Middle frontal gyrus (tissue), 1 donor: Measurements from ENCODE around the gene TMEM269.
"Not testable (repeated sequence)": the region's sequence is repeated elsewhere in the genome, so short reads cannot be mapped to it uniquely, and the experiment has no call there.

ENCODE experiments used
- DNase-seq: peaks from one replicate; pipeline ENCODE4 v3.0.0-alpha.2; 2015; ENCODE audit warnings: low spot score; ENCODE audit errors: extremely low spot score

Gene TMEM269

DNA sequence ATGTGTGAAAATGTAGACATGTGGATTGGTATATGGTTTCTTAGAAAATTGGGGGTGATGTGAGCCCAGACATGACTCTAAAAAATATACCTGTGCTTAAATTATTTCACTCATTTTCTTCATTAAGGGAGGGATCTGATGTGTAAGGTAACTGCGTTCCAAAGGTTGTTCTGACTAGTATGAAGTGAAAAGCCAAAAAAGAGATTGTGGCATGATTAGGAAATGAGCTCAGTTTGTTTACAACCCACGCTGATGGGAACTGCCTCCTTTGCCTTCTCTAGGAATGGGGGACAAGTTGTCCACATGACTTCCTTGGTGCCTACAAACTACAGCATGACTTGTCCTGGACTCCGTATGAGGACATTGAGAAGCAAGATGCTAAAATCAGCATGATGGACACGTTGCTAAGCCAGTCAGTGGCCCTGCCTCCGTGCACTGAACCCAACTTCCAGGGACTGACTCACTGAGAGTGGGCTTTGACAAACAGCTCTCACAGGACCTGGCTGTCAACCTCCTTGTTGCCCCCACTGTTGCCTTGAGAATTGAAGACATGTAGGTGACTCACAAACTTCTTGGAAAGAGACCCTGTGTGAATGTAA, 9.8 kb upstream of the TMEM269 start:
- DNase-seq = no peak

- no peak for DNase-seq
These were observed 8.3 kb upstream of the TMEM269 start for GRCh38 chr1:42776502-42776901.

GRCh38 chr1:42777852-42778251, 6.9 kb upstream of the TMEM269 start:
- DNase-seq = peak; percentile 11

- DNase-seq = no peak
These were observed 5.1 kb upstream of the TMEM269 start for GRCh38 chr1:42779725-42780124.

DNA sequence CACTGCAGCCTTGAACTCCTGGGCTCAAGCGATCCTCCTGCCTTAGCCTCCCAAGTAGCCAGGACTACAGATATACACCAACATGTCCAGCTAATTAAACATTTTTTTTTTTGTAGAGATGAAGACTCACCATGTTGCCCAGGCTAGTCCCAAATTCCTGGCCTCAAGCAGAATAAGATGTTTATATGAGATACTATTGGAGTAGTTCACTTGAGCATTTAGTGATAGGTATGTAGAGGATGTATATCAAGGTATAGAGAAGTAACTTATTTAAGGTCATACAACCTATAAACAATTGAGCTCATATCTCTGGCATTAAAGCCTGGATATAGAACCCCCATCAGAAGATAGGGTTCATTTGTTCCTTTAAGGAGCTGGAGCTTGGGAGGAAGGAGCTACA, 4.6 kb upstream of the TMEM269 start:
- no peak for DNase-seq

GRCh38 chr1:42783092-42783491, 1.7 kb upstream of the TMEM269 start:
- no peak for DNase-seq

DNA sequence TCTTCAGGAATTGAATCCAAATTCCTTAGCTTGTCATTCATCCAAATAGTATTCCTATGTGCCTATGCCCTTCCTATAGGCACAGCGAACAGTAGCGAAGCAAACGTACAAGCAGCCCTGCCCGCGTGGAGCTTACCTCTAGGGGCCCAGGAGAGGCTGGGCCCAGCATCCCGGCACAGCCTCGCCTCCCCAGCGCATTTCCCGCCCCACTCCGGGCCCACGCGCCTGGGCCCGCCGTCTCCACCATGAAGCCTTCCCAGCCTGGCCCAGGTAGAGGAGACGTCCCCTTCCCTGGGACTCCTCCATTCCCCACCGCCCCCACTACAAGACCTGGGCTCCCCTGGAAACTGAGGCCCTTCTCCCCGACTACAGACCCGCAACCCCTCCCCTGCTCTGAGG, 245 bp upstream of the TMEM269 start:
- DNase-seq = no peak

DNA sequence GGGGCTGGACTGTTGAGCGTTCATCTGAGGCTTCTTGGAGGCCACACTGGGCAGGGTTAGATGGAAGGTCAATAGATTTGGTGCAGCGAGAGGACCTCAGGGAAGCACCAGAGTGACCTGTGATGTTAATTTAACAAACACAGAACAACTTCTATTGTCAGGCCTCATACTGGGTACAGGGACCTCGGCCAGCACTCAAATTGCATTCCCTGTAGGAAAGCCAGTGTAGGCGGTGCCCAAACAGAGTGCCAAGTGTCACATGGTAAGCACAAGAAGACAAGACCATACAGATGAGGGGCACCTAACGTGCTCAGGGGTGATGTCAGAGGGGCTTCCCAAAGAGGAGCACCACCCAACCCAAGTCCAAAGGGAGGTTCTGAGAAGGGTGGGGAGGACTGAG, 1.3 kb downstream of the TMEM269 start:
- no peak for DNase-seq

DNA sequence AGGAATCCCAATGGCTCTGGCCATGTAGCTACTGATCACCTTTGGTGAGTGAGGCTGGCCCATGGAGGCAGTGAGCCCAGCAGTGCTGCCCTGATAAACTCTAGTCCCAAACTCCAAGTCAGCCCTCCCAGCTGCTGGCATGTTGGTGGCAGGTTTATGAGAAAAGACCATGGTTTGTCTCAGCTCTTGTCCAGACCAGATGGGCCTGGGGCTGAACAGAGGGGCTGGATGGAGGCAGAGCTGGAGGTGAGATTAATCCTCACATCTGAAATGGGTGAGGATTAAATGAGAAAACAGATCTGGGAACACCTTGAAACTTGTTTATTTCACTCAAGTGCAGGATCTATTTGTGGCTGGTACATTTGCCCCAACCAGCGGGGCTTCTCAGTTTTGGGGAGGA, 3.2 kb downstream of the TMEM269 start:
- no peak for DNase-seq

DNA sequence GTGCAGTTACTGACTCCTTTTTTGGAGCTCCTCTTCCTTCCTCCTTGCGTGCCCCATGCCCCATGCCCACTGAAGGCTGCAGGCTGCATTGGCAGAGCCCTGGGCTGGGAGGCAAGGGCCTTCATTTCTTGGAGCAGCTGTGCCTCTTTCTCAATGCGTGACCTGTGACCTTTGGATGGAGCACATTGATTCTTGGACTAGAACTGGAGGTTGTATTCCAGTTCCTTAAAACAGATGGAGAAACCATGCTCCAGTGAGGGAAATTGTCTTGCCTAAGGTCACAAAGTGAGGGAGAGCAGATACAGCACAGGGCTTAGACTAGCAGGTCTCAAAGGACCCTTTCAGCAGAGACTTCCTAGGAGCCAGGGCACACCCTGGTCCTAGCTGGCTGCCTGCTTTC, 9.0 kb downstream of the TMEM269 start:
- no peak for DNase-seq

DNA sequence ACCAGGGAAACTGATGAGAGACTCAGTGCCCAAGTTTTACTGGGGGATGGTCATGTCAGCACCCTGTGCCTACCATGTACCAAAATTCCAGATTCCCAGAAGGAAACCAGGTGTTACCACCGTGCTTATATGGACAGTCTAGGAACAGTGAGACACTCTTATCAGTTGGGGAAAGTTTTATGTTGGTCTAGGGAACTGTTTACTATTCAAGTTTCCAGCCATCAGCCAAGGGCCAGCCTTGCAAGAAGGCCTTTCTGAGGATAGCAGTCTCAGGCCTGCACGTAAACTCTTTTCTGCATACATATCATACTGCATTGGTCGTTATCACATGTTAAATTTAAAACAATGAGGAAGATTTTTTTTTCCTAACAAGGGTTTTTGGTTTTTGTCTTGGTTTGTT, 12.6 kb downstream of the TMEM269 start:
- no peak for DNase-seq

- DNase-seq = no peak
These were observed 13.2 kb downstream of the TMEM269 start for GRCh38 chr1:42797979-42798378.

GRCh38 chr1:42801832-42802473, 17.2 kb downstream of the TMEM269 start:
- no peak for DNase-seq

DNA sequence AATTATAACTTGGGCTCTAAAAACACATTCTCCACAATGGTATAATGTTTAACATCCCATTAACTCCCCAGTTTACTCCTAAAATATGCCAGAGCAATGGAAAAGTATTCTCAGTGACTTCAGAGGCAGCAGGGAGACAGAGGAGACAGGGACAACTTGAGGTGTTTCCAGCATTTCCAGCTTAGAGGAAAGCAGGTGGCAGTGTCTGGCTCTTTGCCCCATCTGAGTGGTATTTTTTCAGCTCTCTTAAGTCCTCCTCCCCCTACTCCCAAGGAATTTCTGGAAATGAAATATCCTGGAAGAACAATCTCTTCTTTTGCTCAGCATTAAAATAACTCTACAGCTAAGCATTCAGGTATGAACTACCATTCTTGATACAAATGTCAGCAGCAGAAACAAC, 21.4 kb downstream of the TMEM269 start:
- DNase-seq = no peak

DNA sequence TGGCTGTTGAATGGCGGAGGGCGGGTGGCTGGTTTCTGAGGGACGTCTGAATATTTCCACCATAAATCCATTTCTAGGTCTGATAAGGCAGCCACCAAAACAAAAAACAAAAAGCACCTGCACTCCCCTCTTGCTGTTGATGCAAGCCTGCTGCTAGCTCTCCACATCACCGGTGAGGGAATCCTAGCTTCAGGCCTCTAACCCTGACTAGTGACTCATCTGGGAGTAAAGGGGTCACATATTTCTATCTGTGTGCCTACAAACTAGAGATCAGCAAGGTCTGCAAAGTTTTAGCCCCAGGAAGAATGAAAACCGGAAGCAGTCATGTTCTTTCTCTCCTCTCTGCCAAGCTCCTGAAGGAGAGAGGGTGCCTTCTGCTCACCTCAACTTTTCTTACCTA, 21.8 kb downstream of the TMEM269 start:
- DNase-seq = no peak

DNA sequence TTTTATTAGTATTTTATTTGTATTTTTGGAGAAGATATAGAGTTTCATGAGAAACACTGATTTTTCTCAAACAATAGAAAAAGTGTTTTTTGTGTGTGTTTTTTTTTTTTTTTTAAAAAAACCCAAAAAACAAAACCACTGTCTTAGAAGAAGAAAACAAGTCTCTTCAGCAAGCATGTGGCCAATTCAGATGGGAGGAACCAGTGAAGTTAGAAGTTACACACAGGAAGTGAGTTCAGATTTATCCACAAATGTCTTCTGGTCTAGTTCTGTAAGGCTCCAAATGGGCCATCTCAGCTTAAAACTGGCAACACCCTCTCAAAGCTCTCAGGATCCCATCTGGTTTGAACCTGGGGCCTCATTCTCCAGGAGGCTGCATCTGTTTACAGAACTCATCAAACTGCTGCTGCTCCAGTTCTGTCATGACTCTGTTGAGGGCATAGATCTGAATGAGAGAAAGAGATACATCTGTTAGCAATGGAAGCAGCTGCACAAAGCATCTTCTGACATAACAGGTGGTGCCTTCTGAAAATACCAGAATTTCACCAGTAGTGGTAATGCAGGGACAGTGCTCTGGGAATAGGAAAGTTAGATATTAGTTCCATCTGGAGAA, 22.4 kb downstream of the TMEM269 start:
- no peak for DNase-seq

GRCh38 chr1:42814815-42815214, 30.0 kb downstream of the TMEM269 start:
- not testable (repeated sequence) for DNase-seq

DNA sequence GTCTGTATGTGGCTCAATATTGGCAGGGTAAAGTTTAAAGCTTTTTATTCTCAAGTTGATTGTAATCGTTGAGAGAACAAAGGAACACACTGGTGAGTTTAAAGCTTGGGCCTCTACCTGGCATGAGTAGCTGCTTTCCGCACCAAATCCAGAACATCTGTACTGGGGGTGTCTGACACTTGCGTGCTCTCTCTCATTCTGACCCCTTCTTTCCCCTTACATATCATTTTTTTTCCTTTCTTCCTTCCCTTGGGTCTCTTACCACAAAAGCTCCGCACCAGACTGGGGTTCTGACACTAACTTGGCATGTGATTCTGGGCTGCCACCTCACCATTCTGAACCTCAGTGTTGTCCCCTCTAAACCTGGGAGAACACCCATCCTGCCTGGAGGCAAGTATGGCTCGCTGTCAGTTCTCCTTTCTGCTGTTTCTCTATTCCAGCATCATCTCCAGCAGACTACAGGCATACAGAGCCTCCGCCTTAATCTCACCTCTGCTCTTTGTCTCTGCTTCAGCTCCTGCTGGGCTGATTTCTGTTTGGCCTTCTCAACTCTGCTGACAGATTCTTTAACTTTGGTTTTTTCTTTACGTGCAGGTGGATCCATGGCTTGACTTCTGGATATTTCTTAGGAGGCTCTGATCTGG, 31.3 kb downstream of the TMEM269 start:
- DNase-seq = no peak

GRCh38 chr1:42816585-42817439, 32.0 kb downstream of the TMEM269 start, which contains the start of the genes ERMAP and SVBP:
ERMAP (plus strand) TSS chr1:42817122; CDS start chr1:42830449, 13,327 bp downstream.
SVBP (minus strand) TSS chr1:42817397; CDS start chr1:42816544, 853 bp downstream.
- DNase-seq = peak; percentile 76

DNA sequence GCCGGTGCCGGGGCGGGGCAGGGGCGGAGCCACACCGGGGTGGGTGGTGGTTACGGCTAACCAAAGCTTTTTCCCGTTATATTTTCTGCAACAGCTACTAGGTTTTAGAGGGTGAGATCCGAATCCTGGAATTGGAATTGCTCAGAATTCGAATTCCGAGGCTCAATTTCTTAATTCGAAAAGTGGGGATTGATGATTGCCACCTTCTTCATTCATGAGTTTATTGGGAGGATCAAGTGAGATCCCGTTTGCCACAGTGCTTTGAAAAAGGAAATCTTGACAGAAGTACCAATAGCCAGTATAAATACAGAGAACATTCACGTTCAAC, 32.6 kb downstream of the TMEM269 start:
- no peak for DNase-seq

GRCh38 chr1:42817976-42818375, 33.2 kb downstream of the TMEM269 start:
- DNase-seq = no peak

- no peak for DNase-seq
These were observed 36.0 kb downstream of the TMEM269 start for GRCh38 chr1:42820813-42821212.
